ENCODE results near the gene AP2M1.

DNA sequence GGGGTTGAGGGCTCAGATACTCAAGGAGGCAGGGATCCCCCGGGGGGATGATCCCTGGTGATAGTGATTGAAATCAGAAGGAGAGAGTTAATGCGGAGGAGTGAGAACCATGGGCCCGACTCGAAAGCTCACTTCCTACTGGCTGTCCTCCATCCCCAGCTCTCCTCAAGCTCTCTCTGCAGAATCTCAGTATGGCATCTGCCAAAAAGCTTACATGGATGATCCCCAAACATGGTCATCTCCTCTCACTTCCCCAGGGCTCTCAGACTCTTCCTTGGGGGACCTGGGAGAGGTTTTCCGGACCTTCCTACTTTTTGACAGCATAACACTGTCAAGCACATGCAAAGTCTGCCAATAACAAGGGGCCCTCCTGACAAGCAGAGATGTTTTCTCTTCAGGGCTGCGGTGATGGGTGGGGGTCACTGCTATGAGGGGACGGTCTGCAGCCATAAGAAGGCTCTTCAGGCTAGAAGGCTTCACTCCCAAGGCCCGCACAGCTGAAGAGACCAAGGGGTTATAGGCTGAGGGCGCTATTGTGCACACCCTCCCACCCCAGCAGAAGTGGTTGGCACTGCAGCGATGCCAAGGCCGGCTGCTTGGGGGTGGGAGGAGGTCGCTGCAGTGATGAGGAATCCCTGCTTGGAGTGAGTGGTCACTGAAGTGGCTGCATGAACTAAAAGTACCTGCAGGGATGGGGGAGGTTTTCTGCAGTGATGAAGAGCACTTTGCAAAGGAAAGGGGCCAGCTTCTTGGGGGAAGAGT lies 53.9 kb downstream of the AP2M1 start:
- TF ChIP-seq, protein P1, sequence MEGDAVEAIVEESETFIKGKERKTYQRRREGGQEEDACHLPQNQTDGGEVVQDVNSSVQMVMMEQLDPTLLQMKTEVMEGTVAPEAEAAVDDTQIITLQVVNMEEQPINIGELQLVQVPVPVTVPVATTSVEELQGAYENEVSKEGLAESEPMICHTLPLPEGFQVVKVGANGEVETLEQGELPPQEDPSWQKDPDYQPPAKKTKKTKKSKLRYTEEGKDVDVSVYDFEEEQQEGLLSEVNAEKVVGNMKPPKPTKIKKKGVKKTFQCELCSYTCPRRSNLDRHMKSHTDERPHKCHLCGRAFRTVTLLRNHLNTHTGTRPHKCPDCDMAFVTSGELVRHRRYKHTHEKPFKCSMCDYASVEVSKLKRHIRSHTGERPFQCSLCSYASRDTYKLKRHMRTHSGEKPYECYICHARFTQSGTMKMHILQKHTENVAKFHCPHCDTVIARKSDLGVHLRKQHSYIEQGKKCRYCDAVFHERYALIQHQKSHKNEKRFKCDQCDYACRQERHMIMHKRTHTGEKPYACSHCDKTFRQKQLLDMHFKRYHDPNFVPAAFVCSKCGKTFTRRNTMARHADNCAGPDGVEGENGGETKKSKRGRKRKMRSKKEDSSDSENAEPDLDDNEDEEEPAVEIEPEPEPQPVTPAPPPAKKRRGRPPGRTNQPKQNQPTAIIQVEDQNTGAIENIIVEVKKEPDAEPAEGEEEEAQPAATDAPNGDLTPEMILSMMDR (IDR thresholded peaks at IDR 0.05): no peak
- TF ChIP-seq POLR2A (IDR thresholded peaks at IDR 0.05) (no peak), POLR2AphosphoS5 (IDR thresholded peaks at IDR 0.05) (no peak), EP300 (IDR thresholded peaks at IDR 0.05) (no peak)

Data from stomach (tissue), 4 donors.